GM19463 (cell line): ENCODE data around the gene ASB16.

Experiments used
- ATAC-seq: cut with Tn5 transposase; IDR thresholded peaks from one replicate; pipeline ENCODE4 v1.9.1; 2021; ENCODE audit warnings: mild to moderate bottlenecking, moderate library complexity; ENCODE audit not compliant: unreplicated experiment

Gene ASB16

DNA sequence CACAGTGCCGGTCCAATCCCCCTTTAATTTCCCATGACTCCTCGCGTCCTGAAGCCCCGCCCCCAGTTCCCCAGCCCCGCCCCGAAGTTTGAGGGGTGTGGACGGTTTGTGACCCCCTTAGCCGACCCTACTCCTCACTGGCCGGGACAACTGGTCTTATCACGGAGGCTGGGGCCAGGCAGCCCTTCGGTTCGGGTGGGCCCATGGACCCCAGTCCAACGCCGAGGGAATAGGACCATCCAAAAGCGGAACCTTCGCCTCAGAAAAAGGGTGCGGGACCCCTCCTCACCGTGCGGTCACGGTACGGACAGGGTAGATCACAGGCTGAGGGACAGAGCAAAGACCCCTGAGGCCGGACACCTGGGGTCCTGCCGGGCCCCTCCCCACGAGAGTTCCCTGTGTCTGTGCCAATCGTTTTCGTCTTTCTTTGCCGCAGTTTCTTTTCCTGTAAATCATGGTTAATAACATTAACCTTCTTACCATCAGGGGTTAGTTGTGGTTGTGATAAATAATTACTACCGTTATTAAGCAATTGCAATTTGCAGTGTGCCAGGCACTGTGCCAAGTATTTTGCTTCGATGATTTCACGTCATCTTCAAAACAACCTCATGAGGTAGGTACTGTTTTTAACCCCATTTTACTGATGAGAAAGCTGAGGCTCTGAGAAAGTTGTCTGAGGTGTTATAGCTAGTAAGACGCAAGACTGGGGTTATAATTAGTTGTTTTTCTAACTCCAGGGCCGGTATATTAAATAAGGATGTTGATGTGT lies 16.8 kb downstream of the ASB16 start:
- ATAC-seq: peak; percentile 38

GRCh38 chr17:44188576-44189403 lies 18.3 kb downstream of the ASB16 start:
- no peak for ATAC-seq

- ATAC-seq: no peak
These were observed 20.0 kb downstream of the ASB16 start for GRCh38 chr17:44190481-44190880.

DNA sequence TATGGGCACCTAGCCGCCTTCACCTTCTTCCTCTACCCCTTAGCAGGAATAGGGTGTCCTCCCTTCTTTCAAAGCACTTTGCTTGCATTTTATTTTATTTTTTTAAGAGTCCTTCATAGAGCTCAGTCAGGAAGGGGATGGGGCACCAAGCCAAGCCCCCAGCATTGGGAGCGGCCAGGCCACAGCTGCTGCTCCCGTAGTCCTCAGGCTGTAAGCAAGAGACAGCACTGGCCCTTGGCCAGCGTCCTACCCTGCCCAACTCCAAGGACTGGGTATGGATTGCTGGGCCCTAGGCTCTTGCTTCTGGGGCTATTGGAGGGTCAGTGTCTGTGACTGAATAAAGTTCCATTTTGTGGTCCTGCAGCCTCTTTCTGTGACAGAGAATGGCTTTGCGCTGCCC lies 20.9 kb downstream of the ASB16 start:
- no peak for ATAC-seq

GRCh38 chr17:44191941-44192496 lies 21.5 kb downstream of the ASB16 start:
- no peak for ATAC-seq

DNA sequence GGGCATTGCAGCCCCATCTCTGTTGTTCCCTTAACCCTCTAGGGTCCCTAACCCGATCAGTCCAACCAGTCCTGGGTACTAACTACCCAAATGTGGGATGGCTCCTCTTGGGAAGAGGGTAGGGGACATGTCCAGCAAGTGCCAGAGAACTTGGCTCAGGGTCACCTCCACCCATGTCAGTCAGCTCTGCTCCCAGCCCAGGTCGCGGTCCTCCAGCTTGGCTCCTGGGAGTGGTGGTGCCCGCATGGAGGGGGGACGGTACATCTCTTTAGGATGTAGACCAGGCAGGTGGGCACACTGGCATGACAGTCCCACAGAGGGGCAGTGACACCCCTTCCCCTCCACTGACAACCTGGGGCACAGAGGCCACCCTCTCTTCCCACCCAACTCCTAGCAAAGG lies 22.2 kb downstream of the ASB16 start:
- no peak for ATAC-seq

GRCh38 chr17:44193326-44194084 lies 23.0 kb downstream of the ASB16 start:
- ATAC-seq: no peak

GRCh38 chr17:44197107-44197506 lies 26.6 kb downstream of the ASB16 start:
- no peak for ATAC-seq

DNA sequence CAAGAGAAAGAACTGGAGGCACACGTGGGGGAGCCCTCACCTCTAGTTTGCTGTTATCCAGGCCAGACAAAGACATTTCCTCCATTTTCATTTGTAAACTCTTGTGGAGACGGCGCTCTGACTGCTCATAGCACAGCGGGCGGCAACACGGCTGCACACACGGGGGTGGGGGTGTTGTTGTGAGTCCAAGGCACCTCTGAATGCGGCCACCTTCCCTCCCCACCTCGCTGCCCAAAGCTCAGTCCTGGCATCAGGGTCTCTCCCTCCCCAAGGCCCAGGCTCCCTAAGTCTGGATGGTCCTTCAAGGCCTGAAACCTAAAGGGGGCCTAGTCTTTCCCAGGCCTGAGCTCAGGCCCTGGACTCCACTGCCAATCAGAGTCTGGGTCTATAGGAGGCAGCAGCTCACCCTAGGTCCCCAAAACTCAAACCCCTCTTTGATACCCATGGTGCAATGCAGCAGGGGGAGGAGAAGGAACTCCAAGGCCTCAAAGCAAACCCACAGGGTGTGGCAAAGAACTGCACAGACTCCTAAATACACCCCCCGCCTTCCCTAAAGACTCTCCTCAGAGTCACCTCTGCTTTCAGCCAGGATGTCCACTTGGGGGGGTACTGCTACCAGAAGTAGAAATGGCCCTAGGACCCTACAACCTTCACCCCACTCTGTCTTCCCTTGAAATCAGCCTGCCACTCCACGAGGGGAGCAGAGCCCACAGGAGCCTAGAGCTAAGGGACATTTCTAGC lies 27.6 kb downstream of the ASB16 start:
- no peak for ATAC-seq

DNA sequence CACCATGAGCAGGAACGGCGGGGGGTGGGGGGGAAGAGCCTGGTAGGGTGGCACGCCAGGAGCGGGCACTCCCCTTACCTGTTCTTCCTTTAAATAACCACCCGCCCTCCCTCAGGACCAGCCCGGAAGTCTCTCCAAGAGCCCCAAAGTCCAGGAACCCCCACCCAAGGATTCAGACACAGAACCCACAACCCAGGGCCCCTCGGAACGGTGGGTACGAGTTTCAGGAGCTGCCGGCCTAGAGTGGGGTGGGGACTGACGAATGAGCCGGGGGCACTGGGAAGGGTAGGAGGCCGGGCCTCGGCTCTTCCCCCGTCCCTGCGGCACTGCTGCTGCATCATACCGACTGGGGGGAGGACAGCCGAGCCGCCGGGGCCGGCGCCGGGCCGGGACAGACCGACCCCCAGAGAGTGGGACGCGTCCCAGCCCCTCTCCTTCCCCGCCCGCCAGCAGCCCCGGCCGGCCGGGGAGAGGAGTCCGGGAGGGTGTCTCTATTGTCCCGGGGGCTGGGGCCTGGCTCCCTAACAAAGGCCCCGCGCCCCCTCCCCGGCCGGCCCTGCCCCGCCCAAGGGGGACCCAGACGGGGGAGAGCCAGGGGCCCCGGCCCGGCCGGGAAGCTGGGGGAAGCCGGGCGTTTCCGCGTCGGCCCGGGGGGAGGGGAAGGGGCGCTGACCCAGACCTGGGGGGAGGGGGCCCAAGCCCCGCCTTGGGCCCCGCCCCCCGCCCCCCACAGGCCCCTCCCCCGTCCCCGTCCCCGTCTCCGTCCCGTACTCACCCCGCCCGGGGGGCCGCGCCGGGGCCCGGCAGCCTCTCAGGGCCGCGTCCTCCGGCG lies 28.4 kb downstream of the ASB16 start:
- peak; percentile 22 for ATAC-seq

DNA sequence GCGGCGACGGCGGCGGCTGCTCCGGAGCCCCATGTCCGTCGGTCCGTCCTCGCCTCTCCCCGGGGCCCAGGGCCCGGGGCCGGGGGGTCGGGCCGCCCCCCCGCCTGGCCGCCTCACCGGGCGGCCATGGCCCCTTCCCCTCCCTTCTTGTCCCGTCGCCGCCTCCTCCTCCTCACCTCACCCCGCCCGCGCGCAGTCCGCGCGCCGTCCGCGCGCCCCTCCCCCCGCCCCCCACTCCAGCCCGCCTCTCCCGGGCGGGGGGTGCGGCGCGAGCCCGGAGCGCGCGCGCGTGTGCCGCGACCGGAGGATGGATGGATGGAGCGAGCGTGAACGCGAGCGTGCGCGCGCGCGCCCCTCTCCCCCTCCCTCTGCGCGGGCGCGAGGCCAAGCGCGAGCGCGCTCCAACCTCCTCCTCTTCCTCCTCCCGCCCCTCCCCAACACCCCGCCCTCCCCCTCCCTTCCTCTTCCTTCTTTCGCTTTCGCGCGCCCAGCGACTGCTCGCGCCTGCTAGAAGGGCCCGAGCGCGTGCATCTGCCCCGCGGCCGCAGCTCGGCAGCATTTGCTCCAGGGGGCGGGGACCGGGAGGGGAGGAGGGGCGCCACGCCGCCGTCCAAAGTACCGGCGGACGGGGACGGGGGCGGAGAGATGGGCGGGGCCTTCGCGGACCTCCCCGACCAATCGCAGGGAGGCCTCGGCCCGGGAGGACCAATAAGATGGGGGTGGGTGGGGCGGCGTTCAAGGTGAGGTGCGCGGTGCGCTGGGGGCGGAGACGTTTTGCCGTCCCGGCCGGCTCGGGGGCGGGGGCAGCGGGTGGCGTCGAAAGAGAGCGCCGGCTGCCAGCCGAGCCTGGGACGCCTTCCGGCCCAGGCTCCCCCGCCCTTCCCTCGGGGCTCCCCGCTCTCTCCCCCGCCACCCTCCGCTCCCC lies 29.3 kb downstream of the ASB16 start, which contains the start of gene ATXN7L3:
TSS of gene ATXN7L3 (minus strand) at position 332 of the 925 bp plus-strand sequence. CDS start 1,814 bp downstream, outside the sequence.
- peak; percentile 64 for ATAC-seq

DNA sequence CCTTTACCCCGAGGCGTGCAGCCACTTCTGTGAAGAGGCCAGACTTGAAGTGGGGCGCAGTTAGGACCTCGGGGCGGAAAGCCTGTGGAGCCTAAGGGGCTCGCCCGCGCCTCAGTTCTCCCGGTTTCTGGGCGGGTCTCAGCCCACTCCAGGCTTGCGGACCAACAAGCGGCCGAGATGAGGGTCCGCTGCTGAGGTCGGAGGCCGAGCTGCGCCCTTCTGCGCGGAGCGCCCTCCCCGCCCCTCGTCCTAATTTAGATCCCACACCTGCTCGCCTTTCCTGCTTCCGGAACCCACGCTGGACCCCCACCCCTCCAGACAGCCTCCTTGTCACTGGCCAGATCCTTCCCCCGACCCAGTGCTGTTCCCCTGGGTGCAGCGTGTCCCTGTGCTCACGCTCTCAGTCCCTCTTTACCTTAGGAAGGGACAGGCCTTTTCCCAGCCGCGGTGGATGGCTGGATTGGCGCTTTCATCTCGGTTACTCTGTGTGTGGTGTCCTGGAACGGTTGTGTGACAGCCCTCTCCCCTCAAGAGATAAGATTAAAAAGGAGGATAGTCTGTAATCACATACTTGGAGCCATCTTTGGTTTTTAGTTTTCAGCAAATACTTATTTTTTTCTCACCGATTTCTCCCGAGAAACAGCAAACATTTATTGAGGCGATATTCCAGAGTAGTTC lies 30.1 kb downstream of the ASB16 start:
- no peak for ATAC-seq

GRCh38 chr17:44202756-44203155 lies 32.3 kb downstream of the ASB16 start:
- ATAC-seq: no peak

GRCh38 chr17:44203731-44204440 lies 33.4 kb downstream of the ASB16 start:
- no peak for ATAC-seq

DNA sequence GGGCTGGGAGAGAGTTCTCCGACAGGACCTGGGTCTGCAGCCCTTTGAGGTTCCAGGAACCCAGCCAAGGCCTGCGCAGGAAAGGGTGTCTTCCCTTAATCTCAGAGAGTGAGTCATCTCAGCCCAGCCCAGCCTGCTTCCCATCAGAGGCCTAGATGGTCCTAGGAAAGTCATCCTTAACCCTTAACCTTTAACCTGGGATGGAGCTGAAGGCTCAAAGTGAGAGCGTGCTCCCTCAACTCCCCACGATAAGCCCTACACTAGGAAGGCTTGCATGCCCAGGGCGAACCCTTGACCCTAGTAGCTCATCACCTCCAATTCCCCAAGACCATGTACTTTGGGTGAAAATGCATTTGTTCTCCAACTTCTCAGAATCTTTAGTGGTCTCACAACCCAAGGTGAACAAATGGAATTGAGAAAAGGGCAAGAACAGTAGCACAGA lies 34.0 kb downstream of the ASB16 start:
- ATAC-seq: no peak

- ATAC-seq: no peak
These were observed 35.7 kb downstream of the ASB16 start for GRCh38 chr17:44205962-44206824.
